IgD-negative memory B cell (primary cell): ENCODE measurements around the gene KLHDC8A. TPM values are rescaled to one million over a fixed set of nuclear protein-coding genes. Genes with fewer than 3 reads are reported as not detected.

Experiments used
- H3K27ac Mint-ChIP-seq, 3 donors: one replicate each; pipeline ENCODE4 v1.8.0; 2020 to 2022; ENCODE audit warnings: mild to moderate bottlenecking in 3 of 3, mixed read lengths in 3 of 3, moderate library complexity in 1 of 3
- H3K27me3 Mint-ChIP-seq: one replicate; pipeline ENCODE4 v1.8.0; 2021; ENCODE audit warnings: mixed read lengths
- H3K36me3 Mint-ChIP-seq: one replicate; pipeline ENCODE4 v1.8.0; 2020; ENCODE audit warnings: mild to moderate bottlenecking, mixed read lengths
- H3K4me1 Mint-ChIP-seq, 3 donors: one replicate each; pipeline ENCODE4 v1.8.0; 2020 to 2022; ENCODE audit warnings: mixed read lengths in 3 of 3, mild to moderate bottlenecking in 1 of 3
- H3K4me3 Mint-ChIP-seq, 4 donors: one replicate each; pipeline ENCODE4 v1.8.0; 2020 to 2022; ENCODE audit warnings: mild to moderate bottlenecking in 4 of 4, mixed read lengths in 4 of 4, moderate library complexity in 3 of 4
- H3K9me3 Mint-ChIP-seq, 3 donors: one replicate each; pipeline ENCODE4 v1.8.0; 2020 to 2021; ENCODE audit warnings: mixed read lengths in 3 of 3, mild to moderate bottlenecking in 1 of 3
- polyA plus RNA-seq: library from polyadenylated mRNA; unstranded; fragments of 300-500 nt; fragmentation: Illumina TruSeq; gene quantifications from one replicate; pipeline ENCODE4 v1.2.3, GENCODE V29; 2021

Gene KLHDC8A
- polyA plus RNA-seq, 1 donor from 2014 or later: 0.20 TPM

DNA sequence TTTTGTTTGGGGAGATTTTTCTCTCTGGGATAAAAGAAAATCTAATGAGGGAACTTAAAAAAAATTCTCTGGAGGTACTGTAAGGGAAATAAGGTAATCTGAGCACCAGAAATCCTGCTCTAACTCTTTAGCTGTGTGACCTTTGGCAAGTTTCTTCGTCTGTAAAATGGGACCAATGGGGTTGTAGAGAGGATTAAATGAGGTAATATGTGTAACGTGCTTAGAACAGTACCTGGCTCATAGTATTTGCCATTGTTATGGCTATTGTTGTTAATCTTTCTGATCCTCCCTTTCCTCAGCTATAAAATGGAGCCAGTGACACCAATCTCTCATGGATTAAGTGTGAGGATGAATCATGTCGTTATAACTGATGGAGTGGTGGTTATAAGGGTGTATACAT, 845 bp upstream of the KLHDC8A start:
- no peak overlapping the region for H3K4me3 Mint-ChIP-seq
- H3K27ac Mint-ChIP-seq: no peak overlapping the region
- H3K4me1 Mint-ChIP-seq: peaks cover 2 to 6% (median 4%) of the 10 kb centered on the region in 3 donors
- no peaks in the 10 kb centered on the region for H3K36me3 Mint-ChIP-seq
- no peaks in the 10 kb centered on the region for H3K9me3 Mint-ChIP-seq
- H3K27me3 Mint-ChIP-seq: peaks cover 14% of the 10 kb centered on the region

DNA sequence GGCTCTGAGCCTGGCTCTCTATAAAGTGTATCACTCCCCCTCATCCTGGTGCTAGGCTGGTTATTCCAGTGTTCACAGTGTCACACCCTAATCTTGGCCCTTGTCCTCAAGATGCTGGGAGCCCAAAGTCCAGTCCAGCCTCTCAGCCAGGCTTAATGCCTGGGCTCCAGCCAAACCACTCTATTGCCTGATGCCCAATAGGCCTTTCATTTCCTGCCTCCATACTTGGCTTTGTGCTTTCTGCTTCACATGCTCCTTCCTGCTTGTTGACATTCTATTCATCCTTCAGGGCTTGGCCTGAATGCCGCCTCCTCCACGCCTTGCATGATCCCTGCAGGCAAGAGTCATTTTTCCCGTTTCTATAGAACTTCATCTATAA, 1.7 kb downstream of the KLHDC8A start:
- H3K36me3 Mint-ChIP-seq: no peaks in the 10 kb centered on the region
- peaks cover 14% of the 10 kb centered on the region for H3K27me3 Mint-ChIP-seq
- H3K4me1 Mint-ChIP-seq: peaks cover 6 to 10% (median 9%) of the 10 kb centered on the region in 3 donors
- H3K27ac Mint-ChIP-seq: no peak overlapping the region
- H3K4me3 Mint-ChIP-seq: no peak overlapping the region
- no peaks in the 10 kb centered on the region for H3K9me3 Mint-ChIP-seq

DNA sequence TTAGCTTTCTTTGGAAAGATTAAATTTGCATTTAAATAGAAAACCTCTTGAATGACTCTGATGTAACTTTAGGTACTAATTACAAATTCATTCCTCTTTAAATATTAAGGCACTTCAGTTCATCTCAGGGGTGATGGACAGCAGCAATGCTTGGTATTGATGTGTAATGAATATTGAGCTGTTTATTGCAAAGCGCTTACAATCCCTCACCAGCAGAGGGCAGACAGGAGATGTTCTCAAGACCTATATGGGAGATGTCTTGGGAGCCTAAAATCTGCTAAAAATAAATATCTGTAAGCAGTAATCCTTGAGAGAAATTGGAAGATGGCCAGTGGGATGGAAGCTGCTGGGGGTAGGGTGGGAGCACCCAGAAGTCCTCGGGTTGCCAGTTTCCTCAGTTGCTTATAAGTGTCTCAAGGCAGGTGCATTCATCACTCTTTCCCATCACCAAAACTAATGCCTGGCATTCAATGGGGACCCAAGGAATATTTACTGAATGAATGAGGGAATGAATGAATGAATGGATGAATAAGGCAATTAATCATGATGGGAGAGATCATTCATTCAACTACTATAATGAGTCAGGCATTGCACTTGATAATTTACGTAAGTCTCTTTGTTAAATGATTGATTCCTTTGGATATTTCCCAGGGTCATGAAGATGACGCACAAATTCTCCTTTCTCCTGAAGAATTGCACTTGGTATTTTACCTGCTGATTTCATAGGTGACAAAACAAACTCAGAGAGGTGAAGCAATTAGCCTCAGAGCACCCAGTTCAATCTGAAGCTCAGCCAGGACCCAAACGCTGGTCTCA, 2.3 kb downstream of the KLHDC8A start:
- Mint-ChIP-seq H3K36me3 (no peaks in the 10 kb centered on the region), H3K27ac (no peak overlapping the region), H3K27me3 (peaks cover 14% of the 10 kb centered on the region), H3K4me1 (peaks cover 12 to 16% (median 15%) of the 10 kb centered on the region in 3 donors), H3K9me3 (no peaks in the 10 kb centered on the region), H3K4me3 (no peak overlapping the region)

GRCh38 chr1:205353612-205354011, 3.1 kb downstream of the KLHDC8A start:
- Mint-ChIP-seq H3K4me3 (no peak overlapping the region), H3K9me3 (no peaks in the 10 kb centered on the region), H3K4me1 (peaks cover 19 to 24% (median 20%) of the 10 kb centered on the region in 3 donors), H3K27ac (no peak overlapping the region), H3K36me3 (no peaks in the 10 kb centered on the region), H3K27me3 (peaks cover 14% of the 10 kb centered on the region)

GRCh38 chr1:205353191-205353590, 3.5 kb downstream of the KLHDC8A start:
- no peaks in the 10 kb centered on the region for H3K36me3 Mint-ChIP-seq
- H3K9me3 Mint-ChIP-seq: no peaks in the 10 kb centered on the region
- peaks cover 14% of the 10 kb centered on the region for H3K27me3 Mint-ChIP-seq
- no peak overlapping the region for H3K4me3 Mint-ChIP-seq
- no peak overlapping the region for H3K27ac Mint-ChIP-seq
- H3K4me1 Mint-ChIP-seq: peaks cover 23 to 28% (median 24%) of the 10 kb centered on the region in 3 donors

- H3K27ac Mint-ChIP-seq: peak overlapping the region in 1 of 3 donors; percentile 76
- peaks cover 14% of the 10 kb centered on the region for H3K27me3 Mint-ChIP-seq
- peaks cover 26 to 33% (median 33%) of the 10 kb centered on the region in 3 donors for H3K4me1 Mint-ChIP-seq
- no peaks in the 10 kb centered on the region for H3K36me3 Mint-ChIP-seq
- H3K4me3 Mint-ChIP-seq: no peak overlapping the region
- H3K9me3 Mint-ChIP-seq: no peaks in the 10 kb centered on the region
These were observed 4.6 kb downstream of the KLHDC8A start for GRCh38 chr1:205351984-205352713.

GRCh38 chr1:205350691-205351141, 6.0 kb downstream of the KLHDC8A start:
- peaks cover 28 to 40% (median 33%) of the 10 kb centered on the region in 3 donors for H3K4me1 Mint-ChIP-seq
- H3K27me3 Mint-ChIP-seq: peaks cover 15% of the 10 kb centered on the region
- no peak overlapping the region for H3K27ac Mint-ChIP-seq
- no peaks in the 10 kb centered on the region for H3K9me3 Mint-ChIP-seq
- no peak overlapping the region for H3K4me3 Mint-ChIP-seq
- H3K36me3 Mint-ChIP-seq: no peaks in the 10 kb centered on the region

GRCh38 chr1:205350124-205350523, 6.6 kb downstream of the KLHDC8A start:
- H3K9me3 Mint-ChIP-seq: no peaks in the 10 kb centered on the region
- H3K4me1 Mint-ChIP-seq: peaks cover 28 to 40% (median 33%) of the 10 kb centered on the region in 3 donors
- peak overlapping the region in 1 of 3 donors; percentile 81 for H3K27ac Mint-ChIP-seq
- no peaks in the 10 kb centered on the region for H3K36me3 Mint-ChIP-seq
- H3K27me3 Mint-ChIP-seq: peaks cover 21% of the 10 kb centered on the region
- H3K4me3 Mint-ChIP-seq: peak overlapping the region in 2 of 4 donors; percentile 80 to 81

- H3K9me3 Mint-ChIP-seq: no peaks in the 10 kb centered on the region
- peak overlapping the region in 2 of 4 donors; percentile 40 to 80 for H3K4me3 Mint-ChIP-seq
- no peaks in the 10 kb centered on the region for H3K36me3 Mint-ChIP-seq
- peaks cover 31 to 41% (median 38%) of the 10 kb centered on the region in 3 donors for H3K4me1 Mint-ChIP-seq
- peak overlapping the region in 1 of 3 donors; percentile 67 for H3K27ac Mint-ChIP-seq
- H3K27me3 Mint-ChIP-seq: peaks cover 29% of the 10 kb centered on the region
These were observed 7.9 kb downstream of the KLHDC8A start for GRCh38 chr1:205348554-205349487.

DNA sequence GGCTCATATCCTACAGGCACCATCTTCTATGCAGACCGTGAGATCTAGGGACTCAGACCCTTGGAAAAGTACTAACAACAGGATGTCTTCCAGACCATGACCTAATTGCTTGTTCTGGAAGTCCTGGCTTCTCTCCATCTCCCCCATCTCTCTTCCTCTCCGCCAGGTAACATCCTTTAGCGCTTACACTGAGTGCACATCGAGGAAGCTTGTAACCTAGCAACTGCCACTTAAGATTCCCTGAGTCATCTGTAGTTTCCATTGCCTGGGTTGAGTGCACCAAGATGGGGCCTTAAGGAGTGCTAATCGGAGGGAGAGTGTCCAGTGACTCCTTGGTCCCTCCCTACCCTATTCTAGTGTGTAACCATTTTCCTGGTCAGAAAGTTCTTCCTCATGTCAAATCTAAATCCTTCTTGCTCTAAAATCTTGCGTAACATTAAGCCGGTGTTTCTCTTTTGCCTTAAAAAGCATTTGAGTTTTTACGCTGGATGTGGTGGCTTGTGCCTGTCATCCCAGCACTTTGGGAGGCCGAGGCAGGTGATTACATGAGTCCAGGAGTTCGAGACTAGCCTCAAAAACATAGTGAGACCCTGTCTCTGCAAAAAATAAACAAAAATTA, 9.7 kb downstream of the KLHDC8A start:
- Mint-ChIP-seq H3K27me3 (peaks cover 35% of the 10 kb centered on the region), H3K36me3 (no peaks in the 10 kb centered on the region), H3K4me3 (no peak overlapping the region), H3K27ac (peak overlapping the region in 1 of 3 donors; percentile 17), H3K4me1 (peaks cover 31 to 47% (median 38%) of the 10 kb centered on the region in 3 donors), H3K9me3 (no peaks in the 10 kb centered on the region)

DNA sequence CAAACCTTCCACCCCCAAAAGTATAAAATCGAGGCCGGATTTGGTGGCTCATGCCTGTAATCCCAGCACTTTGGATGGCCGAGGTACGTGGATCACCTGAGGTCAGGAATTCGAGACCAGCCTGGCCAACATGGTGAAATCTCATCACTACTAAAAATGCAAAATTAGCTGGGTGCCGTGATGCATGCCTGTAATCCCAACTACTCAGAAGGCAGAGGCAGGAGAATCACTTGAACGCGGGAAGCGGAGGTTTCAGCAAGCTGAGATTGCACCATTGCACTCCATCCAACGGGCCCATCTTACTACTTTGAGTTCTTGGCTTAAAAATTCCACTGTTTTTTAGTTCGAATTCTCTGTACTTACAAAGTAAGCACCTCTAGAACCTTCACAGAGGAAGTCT, 11.0 kb downstream of the KLHDC8A start:
- Mint-ChIP-seq H3K9me3 (no peaks in the 10 kb centered on the region), H3K27me3 (peaks cover 35% of the 10 kb centered on the region), H3K4me3 (no peak overlapping the region), H3K4me1 (peaks cover 31 to 47% (median 35%) of the 10 kb centered on the region in 3 donors), H3K27ac (no peak overlapping the region), H3K36me3 (no peaks in the 10 kb centered on the region)

DNA sequence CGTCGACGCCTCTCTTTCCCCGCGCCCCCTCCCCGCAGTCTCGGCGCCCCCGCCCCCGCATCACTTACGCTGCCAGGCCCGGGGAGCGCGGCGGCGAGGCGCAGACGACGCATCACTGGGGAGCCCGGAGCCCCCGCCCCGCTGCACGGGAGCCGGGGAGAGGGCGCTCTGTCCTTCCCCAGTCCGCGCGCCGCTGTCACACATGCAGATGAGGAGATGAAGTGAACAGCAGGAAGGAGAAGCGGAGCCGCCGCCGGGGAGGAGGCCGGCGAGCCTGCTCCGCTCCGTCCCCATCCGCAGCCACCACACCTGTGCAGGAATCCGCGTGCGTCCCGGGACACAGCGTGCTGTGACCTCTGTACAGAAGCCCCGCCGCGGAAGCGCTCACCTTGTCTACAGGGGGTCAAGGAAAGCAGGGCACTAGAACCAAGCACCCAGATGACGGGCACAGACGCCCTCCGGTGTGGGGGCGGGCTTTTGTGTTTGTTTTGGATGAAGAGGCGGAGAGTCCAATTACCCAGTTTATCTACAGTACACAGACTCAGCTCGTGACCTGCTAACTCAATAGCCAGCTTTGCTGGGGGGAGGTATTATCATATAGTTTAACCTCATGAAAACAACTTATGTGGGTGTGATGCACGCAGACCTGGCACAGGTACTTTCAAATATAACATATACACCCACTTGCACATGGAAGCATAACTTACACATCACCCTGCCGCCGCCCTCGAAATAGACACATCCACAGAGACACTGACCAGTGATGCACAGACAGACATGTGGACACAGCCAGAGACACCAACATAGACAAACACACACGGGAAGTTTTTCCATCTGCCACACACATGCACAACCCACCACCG, 12.4 kb downstream of the KLHDC8A start:
- Mint-ChIP-seq H3K27ac (no peak overlapping the region), H3K27me3 (peaks cover 35% of the 10 kb centered on the region), H3K9me3 (no peaks in the 10 kb centered on the region), H3K4me1 (peaks cover 22 to 37% (median 22%) of the 10 kb centered on the region in 3 donors), H3K36me3 (no peaks in the 10 kb centered on the region), H3K4me3 (peak overlapping the region; percentile 71 to 92 (median 73))

DNA sequence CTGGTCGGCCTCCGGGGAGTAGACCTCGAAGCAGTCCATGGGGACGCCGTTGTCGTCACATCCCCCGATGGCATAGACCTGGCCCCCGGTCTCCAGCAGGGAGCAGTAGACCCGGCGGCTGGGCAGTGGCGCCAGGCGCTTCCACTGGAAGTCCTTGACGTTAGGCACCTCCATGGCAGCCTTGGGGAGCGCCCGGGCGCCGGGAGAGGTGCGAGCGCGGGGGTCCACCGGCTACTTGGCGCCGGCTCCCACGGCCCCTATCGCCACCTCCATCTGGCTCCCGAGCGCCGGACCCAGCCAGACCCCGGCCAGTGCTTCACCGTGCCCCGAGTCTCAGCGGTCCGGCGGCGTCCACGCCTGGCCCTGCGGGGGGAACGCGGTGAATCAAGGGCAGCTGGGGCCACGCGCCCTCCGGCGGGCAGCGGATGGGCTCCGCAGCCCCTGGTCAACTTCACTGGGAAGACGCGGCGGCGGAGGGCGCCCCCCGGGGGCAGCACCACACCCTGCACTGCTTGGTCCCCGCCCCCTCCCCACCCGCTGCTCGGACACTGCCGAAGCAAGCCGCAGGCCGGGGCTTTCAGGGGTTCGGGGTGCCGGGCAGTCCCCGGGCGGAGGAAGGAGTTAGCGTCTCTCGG, 13.2 kb downstream of the KLHDC8A start:
- Mint-ChIP-seq H3K4me3 (no peak overlapping the region), H3K36me3 (no peaks in the 10 kb centered on the region), H3K27ac (no peak overlapping the region), H3K27me3 (peaks cover 35% of the 10 kb centered on the region), H3K9me3 (no peaks in the 10 kb centered on the region), H3K4me1 (peaks cover 15 to 33% (median 16%) of the 10 kb centered on the region in 3 donors)
